Endothelial cell of umbilical vein (primary cell): ENCODE results near the gene ZNF302. TPM values are rescaled to one million over a fixed set of nuclear protein-coding genes. Genes with fewer than 3 reads are reported as not detected.

Source experiments
- BruUV-seq: library from RNA; stranded (reverse); fragments of 400-500 nt; replicated peaks from 2 replicates; lab custom pipeline; 2021; lab: Mats Ljungman, UMichigan
- CTCF ChIA-PET: fragments of 300-600, 350-600 bp; sonication (Branson Sonifier 250); formaldehyde crosslinking; loops from one replicate; lab custom pipeline; 2021; ENCODE audit warnings: antibody characterized with exemption, inconsistent platforms; lab: Charles Lee
- POLR2A ChIA-PET: fragments of 300-600, 350-600 bp; sonication (Branson Sonifier 250); formaldehyde crosslinking; loops from one replicate; lab custom pipeline; 2021; ENCODE audit warnings: antibody characterized with exemption, inconsistent platforms; lab: Charles Lee
- DNase-seq: peaks from one replicate; pipeline ENCODE4 v3.0.0-alpha.2; 2011; ENCODE audit warnings: low read depth, low spot score
- FAIRE-seq: peaks from 2 replicates; lab custom pipeline; 2011; peaks lifted over from hg19 to GRCh38; lab: Jason Lieb, UNC
- H2AFZ ChIP-seq: 2 replicates; pipeline ENCODE4 v1.6.0; 2012; ENCODE audit warnings: low read depth, low read length, control low read depth, inconsistent platforms
- H3K27ac ChIP-seq: 2 replicates; pipeline ENCODE4 v1.5.1; 2011; ENCODE audit warnings: low read depth, mild to moderate bottlenecking, control low read depth, low read length, moderate library complexity; ENCODE audit not compliant: insufficient read depth
- H3K27me3 ChIP-seq, 2 experiments: 2 replicates each; pipeline versions ENCODE4 v1.6.0 to v1.6.1; 2011; ENCODE audit warnings: low read length in 2 of 2, mixed read lengths in 1 of 2; ENCODE audit not compliant: control insufficient read depth in 2 of 2, insufficient read depth in 2 of 2
- H3K36me3 ChIP-seq, 2 experiments: 2 replicates in 1 of 2; 3 replicates in 1 of 2; pipeline ENCODE4 v1.5.1; 2011; ENCODE audit warnings: low read length in 2 of 2, mild to moderate bottlenecking in 1 of 2, moderate library complexity in 1 of 2; ENCODE audit not compliant: control insufficient read depth in 2 of 2, insufficient read depth in 2 of 2; ENCODE audit errors: extremely low read depth in 1 of 2
- H3K4me1 ChIP-seq: 3 replicates; pipeline ENCODE4 v1.5.1; 2011; ENCODE audit warnings: mild to moderate bottlenecking, low read length; ENCODE audit not compliant: control insufficient read depth, insufficient read depth; ENCODE audit errors: extremely low read depth
- H3K4me2 ChIP-seq: 2 replicates; pipeline ENCODE4 v1.6.1; 2011; ENCODE audit warnings: low read length, control low read depth, mixed read lengths; ENCODE audit not compliant: insufficient read depth
- H3K4me3 ChIP-seq, 3 experiments: fragments of 200-600 bp in 1 of 3; sonication (generic), shearing (Covaris generic) in 1 of 3; replicated peaks in 1 of 3; 2 replicates each; pipeline ENCODE4 v1.5.1; 2011 to 2016; ENCODE audit warnings: control low read depth in 3 of 3, low read length in 3 of 3, mild to moderate bottlenecking in 2 of 3, inconsistent platforms in 1 of 3, low read depth in 1 of 3, moderate library complexity in 1 of 3; ENCODE audit not compliant: insufficient read depth in 1 of 3
- H3K79me2 ChIP-seq: 2 replicates; pipeline ENCODE4 v1.6.0; 2012; ENCODE audit warnings: low read length, inconsistent platforms; ENCODE audit not compliant: control insufficient read depth, insufficient read depth
- H3K9ac ChIP-seq: replicated peaks from 2 replicates; pipeline ENCODE3; 2011; ENCODE audit warnings: low read length, control low read depth; ENCODE audit not compliant: insufficient read depth; ENCODE audit errors: extremely low read depth
- H3K9me1 ChIP-seq: replicated peaks from 3 replicates; pipeline ENCODE4 v1.6.0; 2011; ENCODE audit warnings: mild to moderate bottlenecking, low read length; ENCODE audit not compliant: control insufficient read depth, insufficient read depth; ENCODE audit errors: extremely low read depth
- H3K9me3 ChIP-seq: replicated peaks from 2 replicates; pipeline ENCODE4 v1.5.1; 2012; ENCODE audit warnings: low read length, inconsistent platforms; ENCODE audit not compliant: control insufficient read depth, insufficient read depth
- H4K20me1 ChIP-seq: replicated peaks from 2 replicates; pipeline ENCODE3; 2011; ENCODE audit warnings: mild to moderate bottlenecking, low read length; ENCODE audit not compliant: control insufficient read depth, insufficient read depth; ENCODE audit errors: extremely low read depth
- CTCF ChIP-seq, 2 donors: IDR thresholded peaks; 1 replicate in 1 of 2; 2 replicates in 1 of 2; pipeline ENCODE4 v1.5.1; 2011; ENCODE audit warnings: low read length in 2 of 2, mild to moderate bottlenecking in 2 of 2, moderate library complexity in 2 of 2, control low read depth in 1 of 2, inconsistent platforms in 1 of 2, low read depth in 1 of 2; ENCODE audit not compliant: insufficient read depth in 1 of 2; ENCODE audit errors: extremely low read depth in 1 of 2
- EZH2 ChIP-seq: IDR thresholded peaks from 2 replicates; pipeline ENCODE4 v1.6.1; 2012; ENCODE audit warnings: borderline replicate concordance, low read depth, mild to moderate bottlenecking, moderate library complexity, low read length, inconsistent platforms; ENCODE audit not compliant: severe bottlenecking
- FOS ChIP-seq: IDR thresholded peaks from 2 replicates; pipeline ENCODE4 v1.6.1; 2011; ENCODE audit warnings: mild to moderate bottlenecking, low read length, moderate library complexity, borderline replicate concordance; ENCODE audit not compliant: insufficient read depth
- GATA2 ChIP-seq: IDR thresholded peaks from 2 replicates; pipeline ENCODE4 v1.7.0; 2011; ENCODE audit warnings: low read depth, mild to moderate bottlenecking, moderate library complexity, mixed read lengths, low read length; ENCODE audit not compliant: insufficient read length, insufficient read depth
- JUN ChIP-seq: IDR thresholded peaks from 2 replicates; pipeline ENCODE4 v1.6.1; 2011; ENCODE audit warnings: borderline replicate concordance, low read depth; ENCODE audit not compliant: insufficient read length, insufficient read depth
- MAX ChIP-seq: IDR thresholded peaks from 2 replicates; pipeline ENCODE4 v1.6.1; 2011; ENCODE audit not compliant: insufficient read depth, insufficient read length
- MYC ChIP-seq: IDR thresholded peaks from one replicate; pipeline ENCODE4 v1.6.1; 2011; ENCODE audit warnings: mild to moderate bottlenecking, low read depth, low read length
- POLR2A ChIP-seq: IDR thresholded peaks from 2 replicates; pipeline ENCODE4 v1.6.1; 2012; ENCODE audit warnings: low read depth, mild to moderate bottlenecking, control low read depth, low read length
- POLR2AphosphoS5 ChIP-seq: IDR thresholded peaks from 2 replicates; pipeline ENCODE4 v1.6.1; 2012; ENCODE audit warnings: low read depth, mild to moderate bottlenecking, control low read depth, low read length, moderate library complexity; ENCODE audit not compliant: insufficient read depth
- dilution Hi-C: fragments of 300-500 bp; cut with MboI; formaldehyde crosslinking; loops from one replicate; pipeline ENCODE4 v1.15.0; 2019; ENCODE audit warnings: low sequenced_read_pairs; ENCODE audit not compliant: extremely low pct_ligation_motif_present
- intact Hi-C: fragments of 100-400 bp; cut with micrococcal nuclease; formaldehyde crosslinking; loops from one replicate; pipeline ENCODE4 v1.10.0; 2022
- polyA plus RNA-seq, 4 experiments: library from polyadenylated mRNA; depleted of rRNA in 3 of 4; stranded (reverse) in 3 of 4; unstranded in 1 of 4; fragments of >200 nt; gene quantifications; 2 replicates each; pipeline versions ENCODE4 v1.2.1 to v1.2.3, GENCODE V29; 2011 to 2012; ENCODE audit warnings: missing spikeins in 1 of 4
- total RNA-seq: library from RNA; stranded (reverse); gene quantifications from 2 replicates; pipeline ENCODE4 v1.2.3, GENCODE V29; 2021

ZNF302 gene
- total and polyA plus RNA-seq, 2 donors (not counting 3 experiments of a cell fraction or from before 2014, with no cell fraction given) = 8.1 to 15.6 TPM

GRCh38 chr19:34644991-34645461, 32.5 kb upstream of the ZNF302 start:
- H3K36me3 ChIP-seq = no peaks in the 10 kb centered on the region
- CTCF ChIA-PET = no interaction called here
- H3K27ac ChIP-seq = no peak overlapping the region
- H4K20me1 ChIP-seq = no peaks in the 10 kb centered on the region
- no peak for DNase-seq
- no peaks in the 10 kb centered on the region for H3K4me1 ChIP-seq
- no peak for TF ChIP-seq EZH2
- no peak for TF ChIP-seq GATA2
- no peak for TF ChIP-seq MYC
- TF ChIP-seq JUN = no peak
- TF ChIP-seq FOS = no peak
- TF ChIP-seq CTCF (IDR thresholded peaks at IDR 0.05; ENCODE audit: extremely low read depth in 1 of 2, insufficient read depth in 1 of 2, low read depth in 1 of 2, low read length in 2 of 2) = no peak
- TF ChIP-seq POLR2A = no peak
- TF ChIP-seq MAX = no peak
- no peak for TF ChIP-seq POLR2AphosphoS5
- no TSS peak for BruUV-seq
- peaks cover 1 to 4% of the 10 kb centered on the region in 2 experiments for H3K27me3 ChIP-seq
- no peaks in the 10 kb centered on the region for H3K9me3 ChIP-seq
- POLR2A ChIA-PET = no interaction called here
- dilution Hi-C loops (no loop called here), intact Hi-C loops (no loop called here)
- no peak for FAIRE-seq
- H3K4me3 ChIP-seq = no peak overlapping the region
- no peak overlapping the region for H3K4me2 ChIP-seq
- H2AFZ ChIP-seq = no peak overlapping the region
- no peaks in the 10 kb centered on the region for H3K79me2 ChIP-seq
- H3K9me1 ChIP-seq = no peaks in the 10 kb centered on the region
- H3K9ac ChIP-seq = no peak overlapping the region
